NCI-H1694 treated with DMSO at 0.1 percent for 48 hours (cell line): ENCODE data around the gene ARTN.

Source experiments
- DNase-seq: peaks from one replicate; lab custom pipeline; 2025; lab: John Stamatoyannopoulos, UW

ARTN gene

GRCh38 chr1:43924516-43924915, 9.1 kb upstream of the ARTN start:
- DNase-seq, result no peak

- no peak for DNase-seq
Measured at GRCh38 chr1:43925846-43926245, 7.8 kb upstream of the ARTN start.

- DNase-seq, result no peak
Measured at GRCh38 chr1:43930168-43930948, 3.2 kb upstream of the ARTN start.

GRCh38 chr1:43930949-43931275, 2.7 kb upstream of the ARTN start:
- DNase-seq, result no peak

- no peak for DNase-seq
Measured at GRCh38 chr1:43931711-43932660, 1.6 kb upstream of the ARTN start.

GRCh38 chr1:43932786-43933385, 715 bp upstream of the ARTN start:
- DNase-seq, result no peak

GRCh38 chr1:43934101-43934985, 742 bp downstream of the ARTN start:
- DNase-seq, result peak; percentile 20

GRCh38 chr1:43934986-43935324, 1.4 kb downstream of the ARTN start:
- DNase-seq, result no peak

- DNase-seq, result no peak
Measured at GRCh38 chr1:43935711-43936427, 2.3 kb downstream of the ARTN start.

GRCh38 chr1:43936431-43937151, 3.0 kb downstream of the ARTN start:
- no peak for DNase-seq

- no peak for DNase-seq
Measured at GRCh38 chr1:43937179-43937865, 3.7 kb downstream of the ARTN start.

- DNase-seq, result no peak
Measured at GRCh38 chr1:43938383-43938782, 4.8 kb downstream of the ARTN start.

- DNase-seq, result no peak
Measured at GRCh38 chr1:43938892-43939587, 5.4 kb downstream of the ARTN start.

GRCh38 chr1:43942411-43942810, 8.8 kb downstream of the ARTN start:
- no peak for DNase-seq

- DNase-seq, result no peak
Measured at GRCh38 chr1:43944860-43945259, 11.3 kb downstream of the ARTN start.

- DNase-seq, result no peak
Measured at GRCh38 chr1:43945674-43946235, 12.2 kb downstream of the ARTN start.

GRCh38 chr1:43946236-43947060, 12.8 kb downstream of the ARTN start, which contains the start of gene IPO13:
Gene IPO13, plus strand, starts transcription at chr1:43946950. Its CDS starts 651 bp downstream, at chr1:43947601.
- DNase-seq, result peak; percentile 83
